ENCODE measurements around the gene NEK2.

DNA sequence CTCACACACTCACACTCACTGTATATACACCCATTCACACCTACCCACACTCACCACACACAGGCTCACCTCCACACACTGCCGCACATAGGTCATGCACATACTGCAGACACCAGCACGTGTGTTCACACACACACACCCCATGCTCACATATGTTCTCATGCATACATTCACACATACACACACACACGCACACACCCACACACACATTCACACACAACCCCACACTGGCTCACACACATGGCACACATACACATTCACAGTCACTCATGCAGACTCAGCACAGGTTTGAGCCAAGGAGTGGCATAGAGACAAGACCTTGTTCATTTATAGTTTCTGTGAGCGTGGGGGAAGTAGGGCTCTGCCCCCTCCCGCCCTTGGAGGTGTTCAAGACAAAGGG, 55.3 kb downstream of the NEK2 start:
- TF ChIP-seq POLR2A (IDR thresholded peaks at IDR 0.05) (no peak), CTCF (IDR thresholded peaks at IDR 0.05 in 8 of 11, conservative IDR thresholded peaks at IDR 0.05 in 3 of 11) (no peak)

All from spleen (tissue), 7 donors.